ENCODE results near the gene EFHD1.
A peak's percentile ranks its signal among the peaks of the same experiment; 100 is the strongest.

EFHD1 gene

DNA sequence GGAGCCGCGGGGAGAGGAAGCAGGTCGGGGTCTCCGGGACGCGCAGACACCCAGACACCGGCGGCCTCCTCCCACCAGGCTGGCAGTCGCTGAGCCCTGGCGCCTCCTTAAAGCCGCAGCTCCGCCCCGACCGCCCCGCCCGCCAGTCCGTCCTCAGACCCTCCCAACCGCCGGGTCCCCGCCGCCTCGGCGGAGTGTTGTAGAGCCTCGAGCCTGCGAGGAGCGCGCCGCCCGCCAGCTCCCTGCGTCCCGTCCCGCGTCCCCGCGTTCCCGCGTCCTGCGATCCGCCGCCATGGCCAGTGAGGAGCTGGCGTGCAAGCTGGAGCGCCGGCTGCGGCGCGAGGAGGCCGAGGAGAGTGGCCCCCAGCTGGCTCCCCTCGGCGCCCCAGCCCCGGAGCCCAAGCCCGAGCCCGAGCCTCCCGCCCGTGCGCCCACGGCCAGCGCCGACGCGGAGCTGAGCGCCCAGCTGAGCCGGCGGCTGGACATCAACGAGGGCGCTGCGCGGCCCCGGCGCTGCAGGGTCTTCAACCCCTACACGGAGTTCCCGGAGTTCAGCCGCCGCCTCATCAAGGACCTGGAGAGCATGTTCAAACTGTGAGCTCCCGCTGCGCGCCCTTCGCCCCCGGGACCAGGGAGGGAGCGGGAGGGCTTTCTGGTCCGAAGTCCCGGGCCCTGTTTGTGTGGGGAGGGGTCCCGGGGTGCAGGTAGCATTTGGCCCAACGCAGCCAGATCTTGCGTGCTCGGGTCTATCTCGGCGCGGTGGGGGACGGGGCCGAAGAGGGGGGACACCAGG, at the start of gene EFHD1:
TSS of gene EFHD1 (plus strand) at position 192 of the 793 bp plus-strand sequence. CDS start at position 293, 101 bp downstream.
- peak; percentile 81 for DNase-seq

DNA sequence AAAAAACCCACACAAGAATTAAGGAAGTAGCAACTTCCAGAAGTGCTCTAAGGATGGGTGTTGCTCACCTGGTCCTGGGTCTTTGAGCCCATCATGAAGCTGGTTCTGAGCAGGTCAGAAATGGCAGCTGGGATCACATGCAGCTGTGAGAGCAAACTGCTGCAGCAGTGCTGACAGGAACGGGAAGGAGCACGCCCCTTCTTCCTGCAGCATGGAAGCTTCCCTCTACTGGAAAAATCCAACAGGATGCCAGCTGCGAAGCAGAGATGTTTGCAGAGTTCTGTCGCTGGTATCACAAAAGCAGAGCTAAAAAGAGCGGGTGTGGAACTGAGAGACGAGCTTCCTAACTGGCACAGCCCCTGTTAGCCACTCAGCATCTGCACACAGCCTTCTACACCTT, 49.2 kb upstream of the EFHD1 start:
- DNase-seq, result no peak

GRCh38 chr2:232586943-232587505, 46.4 kb upstream of the EFHD1 start:
- no peak for DNase-seq

GRCh38 chr2:232587512-232587911, 45.9 kb upstream of the EFHD1 start:
- no peak for DNase-seq

- DNase-seq, result no peak
Measured at GRCh38 chr2:232588031-232588430, 45.4 kb upstream of the EFHD1 start.

GRCh38 chr2:232588680-232589585, 44.5 kb upstream of the EFHD1 start:
- DNase-seq, result no peak

DNA sequence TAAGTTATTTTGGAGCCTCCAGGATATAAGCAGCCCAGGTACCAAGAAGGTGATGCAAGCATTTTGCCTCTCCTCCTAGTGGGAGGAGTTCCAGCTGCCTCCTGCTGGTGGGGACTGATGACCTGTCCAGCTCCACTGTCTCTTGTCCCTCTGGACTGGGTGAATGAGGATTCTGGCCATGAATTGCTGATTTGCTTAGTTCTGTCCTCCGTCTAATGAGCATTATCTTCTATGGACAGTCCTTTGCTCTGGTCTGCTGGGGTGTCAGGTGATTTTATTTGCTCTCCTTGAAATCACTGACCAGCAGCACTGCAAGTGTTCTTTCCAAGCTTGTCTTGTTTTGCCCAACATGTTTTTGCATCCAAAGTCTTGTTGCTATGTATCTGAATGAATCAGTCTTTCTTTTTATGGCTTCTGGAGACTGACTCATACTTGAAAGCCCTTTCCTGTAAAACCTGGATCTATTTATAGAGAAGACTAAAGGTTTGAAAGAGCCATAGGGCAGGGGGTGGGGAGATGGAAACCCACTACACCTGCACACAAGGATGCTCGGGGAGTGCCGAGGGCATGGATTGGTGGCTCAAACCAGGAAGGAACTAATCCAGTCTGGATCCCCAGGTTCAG, 40.5 kb upstream of the EFHD1 start:
- DNase-seq, result no peak

DNA sequence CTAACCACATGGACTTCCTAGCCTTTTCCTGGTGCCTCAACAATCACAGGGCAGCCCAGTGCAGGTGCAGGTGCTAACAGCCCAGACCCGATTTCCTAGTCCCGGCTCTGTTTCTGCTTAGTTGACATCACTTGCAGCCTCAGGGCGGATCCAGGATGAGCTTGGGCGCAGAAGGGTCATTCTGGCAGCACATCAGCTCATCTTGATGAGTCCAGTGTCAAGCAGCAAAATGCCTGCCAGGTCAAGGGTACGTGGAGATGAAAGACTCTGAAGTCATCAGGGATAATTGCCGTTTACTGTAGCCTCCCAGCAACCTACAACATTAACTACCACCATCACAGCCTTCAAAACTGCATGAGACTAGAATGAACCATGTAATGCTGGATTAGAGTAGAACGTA, 39.4 kb upstream of the EFHD1 start:
- no peak for DNase-seq

- DNase-seq, result no peak
Measured at GRCh38 chr2:232597362-232598079, 35.9 kb upstream of the EFHD1 start.

- DNase-seq, result no peak
Measured at GRCh38 chr2:232598293-232598692, 35.1 kb upstream of the EFHD1 start.

DNA sequence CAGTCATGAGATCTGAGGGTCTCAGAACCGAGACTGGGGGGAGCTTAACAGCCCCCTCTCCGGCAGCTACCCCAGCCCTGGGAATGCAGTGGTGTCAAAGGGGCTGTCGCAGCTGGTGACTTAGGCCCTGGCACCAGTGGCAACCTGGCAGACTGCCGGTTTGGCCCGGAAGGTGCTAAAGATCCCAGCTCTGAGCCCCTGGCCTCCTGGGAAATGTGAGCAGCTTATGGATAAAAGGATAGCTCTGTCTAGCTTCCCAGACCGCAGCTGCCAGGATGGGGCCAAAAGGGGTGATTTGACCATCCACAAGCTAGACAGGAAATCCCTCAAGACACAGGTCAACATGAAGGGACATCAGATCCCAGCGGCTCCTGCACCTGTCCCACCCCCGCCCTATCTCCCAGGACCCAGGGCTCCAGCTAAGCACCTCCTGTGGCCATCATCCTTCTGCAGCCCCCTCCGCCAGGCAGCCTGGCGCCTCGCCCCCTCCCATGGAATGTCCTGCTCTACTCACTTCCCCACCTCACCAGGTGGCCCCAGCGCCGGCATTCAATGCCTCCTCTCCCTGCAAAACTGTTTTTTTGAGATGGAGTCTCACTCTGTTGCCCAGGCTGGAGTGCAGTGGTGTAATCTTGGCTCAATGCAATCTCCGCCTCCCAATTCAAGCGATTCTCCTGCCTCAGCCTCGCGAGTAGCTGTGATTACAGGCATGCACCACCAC, 33.2 kb upstream of the EFHD1 start:
- DNase-seq, result no peak

DNA sequence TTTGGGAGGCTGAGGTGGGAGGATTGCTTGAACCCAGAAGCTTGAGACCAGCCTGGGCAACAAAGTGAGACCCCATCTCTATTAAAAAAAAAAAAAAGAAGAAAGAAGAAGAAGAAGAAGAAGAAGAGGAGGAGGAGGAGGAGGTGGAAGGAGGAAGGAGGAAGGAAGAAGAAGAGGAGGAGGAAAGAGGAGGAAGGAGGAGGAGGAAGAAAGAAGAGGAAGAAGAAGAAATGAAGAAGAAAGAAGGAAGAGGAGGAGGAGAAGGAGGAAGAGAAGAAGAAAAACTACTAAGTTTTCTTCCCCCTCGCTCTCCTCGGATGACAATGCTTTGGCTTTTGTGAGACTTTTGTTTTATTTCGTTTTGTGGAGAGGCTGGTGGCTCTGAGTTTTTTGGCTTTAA, 30.1 kb upstream of the EFHD1 start:
- no peak for DNase-seq

DNA sequence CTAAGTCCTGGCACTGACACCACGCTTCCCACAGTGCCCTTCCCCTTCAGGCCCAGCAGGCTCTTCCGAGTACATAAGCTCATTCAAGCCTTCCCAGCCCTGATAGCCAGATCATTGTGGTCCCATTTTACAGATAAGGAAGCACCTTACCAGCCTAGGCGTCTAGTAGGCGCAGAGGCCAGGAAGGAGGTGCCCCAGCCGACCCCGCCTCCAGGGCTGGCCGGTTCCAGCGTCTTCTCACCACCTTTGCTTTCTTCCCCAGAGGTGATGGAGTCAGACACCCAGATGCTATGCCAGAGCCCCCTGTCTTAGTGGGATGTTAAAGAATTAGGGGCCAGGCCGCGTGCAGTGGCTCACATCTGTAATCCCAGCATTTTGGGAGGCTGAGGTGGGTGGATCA, 28.9 kb upstream of the EFHD1 start:
- no peak for DNase-seq

DNA sequence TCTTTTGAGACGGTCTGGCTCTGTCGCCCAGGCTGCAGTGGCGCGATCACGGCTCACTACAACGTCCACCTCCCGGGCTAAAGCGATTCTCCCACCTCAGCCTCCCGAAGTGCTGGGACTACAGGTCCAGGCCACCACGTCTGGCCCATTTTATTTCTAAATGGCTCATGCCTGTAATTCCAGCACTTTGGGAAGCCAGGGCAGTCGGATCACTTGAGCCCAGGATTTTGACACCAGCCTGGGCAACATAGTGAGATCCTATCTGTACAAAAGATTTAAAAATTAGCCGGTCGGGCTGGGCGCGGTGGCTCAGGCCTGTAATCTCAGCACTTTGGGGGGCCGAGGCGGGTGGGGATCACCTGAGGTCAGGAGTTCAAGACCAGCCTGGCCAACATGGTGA, 26.4 kb upstream of the EFHD1 start:
- DNase-seq, result no peak

DNA sequence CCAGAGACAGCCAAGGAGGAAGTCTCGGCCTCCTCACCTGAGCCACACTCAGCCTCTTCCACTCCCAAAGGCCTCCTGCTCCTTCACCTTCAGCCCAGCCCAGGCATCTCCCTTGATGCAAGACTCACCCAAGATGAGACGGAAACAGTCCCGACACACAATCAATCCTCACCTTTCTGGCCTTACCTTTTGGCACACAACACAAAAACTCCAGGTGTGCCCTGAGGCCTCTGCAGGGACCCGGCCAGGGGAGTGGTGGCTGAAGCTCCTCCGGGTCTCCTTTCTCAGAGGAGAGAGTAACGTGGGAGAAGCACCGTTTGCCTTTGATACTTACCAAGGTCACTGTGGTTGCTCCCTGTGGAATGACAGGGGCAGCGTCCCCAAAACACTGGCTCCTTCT, 23.8 kb upstream of the EFHD1 start:
- DNase-seq, result no peak

DNA sequence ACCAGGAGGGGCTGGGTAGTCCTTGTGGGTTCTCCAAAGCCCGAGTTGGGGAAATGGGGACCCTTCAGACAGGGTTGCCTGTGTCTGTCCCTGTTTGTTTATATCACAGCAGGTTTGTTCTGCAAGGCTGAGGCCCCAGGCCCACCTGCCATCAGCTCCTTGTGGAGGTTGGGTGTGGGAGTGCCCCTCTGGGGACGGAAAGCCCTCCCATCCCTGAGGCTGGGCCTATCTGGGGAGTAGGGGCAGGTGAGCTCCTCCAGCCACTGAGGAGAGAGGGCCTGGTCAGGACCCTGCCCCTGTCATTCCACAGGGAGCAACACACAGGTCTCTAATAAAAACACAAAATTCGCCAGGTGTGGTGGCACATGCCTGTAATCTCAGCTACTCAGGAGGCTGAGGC, 23.3 kb upstream of the EFHD1 start:
- DNase-seq, result no peak

DNA sequence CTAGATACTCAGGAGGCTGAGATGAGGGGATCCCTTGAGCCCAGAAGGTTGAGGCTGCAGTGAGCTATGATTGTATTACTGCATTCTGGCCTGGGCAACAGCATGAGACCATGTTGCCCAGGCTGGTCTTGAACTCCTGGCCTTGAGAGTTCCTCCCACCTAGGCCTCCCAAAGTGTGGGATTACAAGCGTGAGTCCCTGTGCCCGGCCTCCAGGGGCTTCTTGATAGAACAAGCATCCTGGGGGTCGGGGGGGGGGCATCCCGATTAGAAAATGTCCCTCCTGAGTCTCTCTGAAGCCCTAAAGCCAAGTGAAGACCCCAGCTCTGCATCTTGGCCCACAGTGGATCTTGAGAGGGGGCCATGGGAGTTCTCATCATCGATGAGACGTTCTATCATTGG, 22.3 kb upstream of the EFHD1 start:
- no peak for DNase-seq

GRCh38 chr2:232611559-232612218, 21.7 kb upstream of the EFHD1 start:
- DNase-seq, result peak; percentile 61

- DNase-seq, result no peak
Measured at GRCh38 chr2:232613538-232614134, 19.8 kb upstream of the EFHD1 start.

DNA sequence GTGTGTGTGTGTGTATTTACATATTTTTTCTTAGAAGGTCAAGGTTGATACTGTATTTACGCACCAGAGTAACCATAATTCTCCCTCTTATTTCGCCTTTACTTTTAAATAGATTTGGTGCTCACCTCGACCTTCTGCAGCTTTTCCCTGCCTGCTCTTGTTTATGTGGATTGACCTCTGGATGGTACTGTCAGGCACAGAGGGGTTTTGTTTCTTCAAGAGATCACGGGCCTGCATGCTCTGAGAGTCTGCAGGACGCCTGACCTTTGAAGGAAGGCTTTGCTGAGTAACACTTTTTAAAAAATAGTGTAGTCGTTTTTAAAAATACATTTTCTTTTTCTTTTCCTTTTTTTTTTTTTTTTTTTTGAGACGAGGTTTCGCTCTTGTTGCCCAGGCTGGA, 18.1 kb upstream of the EFHD1 start:
- no peak for DNase-seq

GRCh38 chr2:232621186-232621585, 12.2 kb upstream of the EFHD1 start:
- no peak for DNase-seq
